ENCODE data around the gene GPR108. TPM values are rescaled to one million over a fixed set of nuclear protein-coding genes. Genes with fewer than 3 reads are reported as not detected.
"Not testable (repeated sequence)": the region's sequence is repeated elsewhere in the genome, so short reads cannot be mapped to it uniquely, and the experiment has no call there.

GPR108 gene
- total and polyA plus RNA-seq, 8 donors: 51.0 to 81.7 (median 62.6) TPM

DNA sequence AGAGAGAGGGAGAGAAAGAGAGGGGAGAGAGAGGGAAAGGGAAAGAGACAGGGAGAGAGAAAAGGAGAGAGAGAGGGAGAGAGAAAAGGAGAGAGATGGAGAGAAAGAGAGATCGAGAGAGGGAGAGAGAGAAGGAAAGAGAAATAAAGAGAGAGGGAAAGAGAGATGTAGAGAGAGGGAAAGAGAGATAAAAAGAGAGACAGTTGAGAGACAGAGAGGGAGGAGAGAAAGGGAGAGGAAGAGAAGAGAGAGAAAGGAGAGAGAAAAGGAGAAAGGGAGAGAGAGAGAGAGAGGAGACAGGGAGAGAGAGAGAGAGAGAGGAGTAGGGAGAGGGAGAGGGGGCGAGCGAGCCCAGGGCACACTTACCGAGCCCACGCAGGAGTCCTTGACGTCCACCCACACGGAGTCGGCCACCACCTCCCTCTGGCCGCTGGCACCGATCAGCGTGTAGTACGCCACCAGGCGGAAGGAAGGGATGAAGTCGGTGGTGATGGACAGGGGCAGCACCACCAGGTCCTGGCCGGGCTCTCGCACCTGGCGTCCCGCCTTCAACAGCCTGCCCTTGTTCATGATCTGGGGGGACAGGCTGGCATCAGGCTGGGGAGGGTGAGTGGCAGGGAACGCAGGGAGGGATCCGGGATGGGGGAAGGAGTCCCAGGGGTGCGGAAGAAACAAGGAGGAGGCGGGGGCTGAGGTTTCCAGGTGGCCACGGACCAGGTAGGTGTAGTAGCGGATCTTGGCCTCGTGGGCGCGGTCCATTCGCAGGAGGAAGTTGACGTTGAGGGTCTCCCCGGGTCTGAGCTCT, 26.9 kb downstream of the GPR108 start:
- H3K36me3 ChIP-seq: peaks cover 0 to 37% of the 10 kb centered on the region in 2 donors
- ATAC-seq (no peak), DNase-seq (peak in 1 of 4 donors; percentile 79)
- no peaks in the 10 kb centered on the region for H3K4me1 ChIP-seq
- no peaks in the 10 kb centered on the region for H3K9me3 ChIP-seq
- TF ChIP-seq, protein P1, sequence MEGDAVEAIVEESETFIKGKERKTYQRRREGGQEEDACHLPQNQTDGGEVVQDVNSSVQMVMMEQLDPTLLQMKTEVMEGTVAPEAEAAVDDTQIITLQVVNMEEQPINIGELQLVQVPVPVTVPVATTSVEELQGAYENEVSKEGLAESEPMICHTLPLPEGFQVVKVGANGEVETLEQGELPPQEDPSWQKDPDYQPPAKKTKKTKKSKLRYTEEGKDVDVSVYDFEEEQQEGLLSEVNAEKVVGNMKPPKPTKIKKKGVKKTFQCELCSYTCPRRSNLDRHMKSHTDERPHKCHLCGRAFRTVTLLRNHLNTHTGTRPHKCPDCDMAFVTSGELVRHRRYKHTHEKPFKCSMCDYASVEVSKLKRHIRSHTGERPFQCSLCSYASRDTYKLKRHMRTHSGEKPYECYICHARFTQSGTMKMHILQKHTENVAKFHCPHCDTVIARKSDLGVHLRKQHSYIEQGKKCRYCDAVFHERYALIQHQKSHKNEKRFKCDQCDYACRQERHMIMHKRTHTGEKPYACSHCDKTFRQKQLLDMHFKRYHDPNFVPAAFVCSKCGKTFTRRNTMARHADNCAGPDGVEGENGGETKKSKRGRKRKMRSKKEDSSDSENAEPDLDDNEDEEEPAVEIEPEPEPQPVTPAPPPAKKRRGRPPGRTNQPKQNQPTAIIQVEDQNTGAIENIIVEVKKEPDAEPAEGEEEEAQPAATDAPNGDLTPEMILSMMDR (IDR thresholded peaks at IDR 0.05): no peak
- H3K27me3 ChIP-seq: peaks cover 0 to 50% of the 10 kb centered on the region in 2 donors
- no peak overlapping the region for H3K27ac ChIP-seq
- H3K4me3 ChIP-seq: no peak overlapping the region
- intact Hi-C loops (cut with DNase I): no loop called here

DNA sequence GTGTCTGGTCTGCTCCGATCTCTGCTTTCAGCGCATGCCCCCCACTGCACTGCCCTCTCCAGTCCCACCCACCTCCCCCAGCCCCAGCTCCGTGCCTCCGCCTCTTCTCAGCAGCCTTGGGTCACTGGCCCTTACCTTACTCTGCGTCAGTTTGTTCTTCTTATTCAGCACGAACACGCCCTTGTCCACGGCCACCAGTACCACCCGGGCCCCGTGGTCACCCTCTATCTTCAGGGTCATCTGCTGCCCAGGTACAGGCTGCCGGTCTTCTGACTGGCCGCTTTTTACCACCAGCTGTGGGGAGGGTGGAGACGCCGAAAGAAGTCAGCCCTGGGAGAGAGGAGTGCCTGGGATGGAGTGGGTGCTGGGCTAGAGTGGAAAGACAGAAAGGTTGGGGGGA, 27.8 kb downstream of the GPR108 start:
- Histone ChIP-seq H3K4me1 (no peaks in the 10 kb centered on the region), H3K27ac (no peak overlapping the region), H3K9me3 (no peaks in the 10 kb centered on the region), H3K36me3 (peaks cover 0 to 37% of the 10 kb centered on the region in 2 donors), H3K27me3 (peaks cover 0 to 50% of the 10 kb centered on the region in 2 donors), H3K4me3 (no peak overlapping the region)
- ATAC-seq (no peak), DNase-seq (peak in 1 of 4 donors; percentile 40)
- intact Hi-C loops (cut with DNase I): no loop called here
- TF ChIP-seq, protein P1 (IDR thresholded peaks at IDR 0.05): no peak

DNA sequence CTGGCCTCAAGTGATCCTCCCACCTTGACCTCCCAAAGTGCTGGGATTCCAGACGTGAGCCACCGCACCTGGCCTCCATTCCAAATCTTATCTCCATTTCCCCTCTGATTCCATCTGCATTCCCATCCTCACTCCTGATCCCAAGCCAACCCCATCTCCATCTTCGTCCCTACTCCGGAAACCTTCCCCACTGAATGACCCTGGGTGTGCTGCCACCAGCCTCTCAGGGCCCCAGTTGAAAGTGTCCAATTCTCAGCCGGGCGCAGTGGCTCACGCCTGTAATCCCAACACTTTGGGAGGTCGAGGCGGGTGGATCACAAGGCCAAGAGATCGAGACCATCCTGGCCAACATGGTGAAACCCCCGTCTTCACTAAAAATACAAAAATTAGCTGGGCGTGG, 28.5 kb downstream of the GPR108 start:
- H3K27me3 ChIP-seq: peaks cover 0 to 50% of the 10 kb centered on the region in 2 donors
- H3K4me1 ChIP-seq; H3K9me3 ChIP-seq; ATAC-seq; DNase-seq; H3K27ac ChIP-seq; H3K4me3 ChIP-seq; intact Hi-C loops (cut with DNase I): not testable (repeated sequence)
- H3K36me3 ChIP-seq: peaks cover 0 to 41% of the 10 kb centered on the region in 2 donors

DNA sequence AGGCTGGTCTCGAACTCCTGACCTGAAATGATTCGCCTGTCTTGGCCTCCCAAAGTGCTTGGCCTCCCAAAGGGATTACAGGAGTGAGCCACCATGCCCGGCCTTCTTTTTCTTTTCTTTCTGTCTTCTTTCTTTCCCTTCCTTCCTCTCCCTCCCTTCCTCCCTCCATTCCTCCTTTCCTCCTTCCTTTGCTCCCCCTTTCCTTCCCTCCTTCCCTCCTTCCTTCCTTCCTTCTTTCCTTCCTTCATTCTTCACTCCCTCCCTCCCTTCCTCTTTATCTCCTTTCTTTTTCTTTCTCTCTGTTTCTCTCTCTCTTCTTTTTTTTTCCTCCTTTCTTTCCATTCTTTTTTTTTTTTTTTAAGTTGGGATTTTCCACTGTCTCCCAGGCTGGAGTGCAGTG, 29.0 kb downstream of the GPR108 start:
- intact Hi-C loops (cut with DNase I): no loop called here
- Histone ChIP-seq H3K4me3 (no peak overlapping the region), H3K4me1 (no peaks in the 10 kb centered on the region), H3K27me3 (peaks cover 0 to 50% of the 10 kb centered on the region in 2 donors), H3K9me3 (no peaks in the 10 kb centered on the region), H3K36me3 (peaks cover 0 to 42% of the 10 kb centered on the region in 2 donors), H3K27ac (no peak overlapping the region)
- no peak for DNase-seq
- ATAC-seq: no peak
- TF ChIP-seq, protein P1 (IDR thresholded peaks at IDR 0.05): no peak

DNA sequence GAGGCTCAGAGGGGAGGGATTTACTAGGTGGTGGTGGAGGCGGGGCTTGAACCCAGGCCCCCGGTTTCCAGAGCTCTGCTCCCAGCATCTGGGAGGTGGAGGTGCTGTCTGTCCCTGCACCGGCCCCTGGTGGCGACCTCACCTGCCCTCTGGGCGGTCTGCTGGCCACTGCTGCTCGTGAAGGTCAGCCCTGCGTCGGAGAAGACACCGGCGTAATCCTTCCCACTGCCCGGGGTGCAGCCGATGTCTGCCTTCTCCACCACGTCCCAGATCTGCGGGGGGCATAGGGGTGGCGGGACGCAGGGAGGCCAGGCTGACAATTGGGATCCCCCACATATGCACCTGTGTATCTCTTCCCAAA, 29.7 kb downstream of the GPR108 start:
- intact Hi-C loops (cut with DNase I): no loop called here
- Histone ChIP-seq H3K27ac (no peak overlapping the region), H3K4me1 (no peaks in the 10 kb centered on the region), H3K4me3 (no peak overlapping the region), H3K36me3 (peaks cover 0 to 39% of the 10 kb centered on the region in 2 donors), H3K9me3 (no peaks in the 10 kb centered on the region), H3K27me3 (peaks cover 0 to 50% of the 10 kb centered on the region in 2 donors)
- ATAC-seq (no peak), DNase-seq (no peak)
- TF ChIP-seq, protein P1 (IDR thresholded peaks at IDR 0.05): no peak

All from left lung (tissue), 10 donors.